Activated CD4-positive, alpha-beta T cell treated with anti-CD3 and anti-CD28 coated beads for 36 hours (primary cell): ENCODE results near the gene SCML2. TPM values are rescaled to one million over a fixed set of nuclear protein-coding genes. Genes with fewer than 3 reads are reported as not detected.

ENCODE experiments used
- ATAC-seq: fragments of 200-7000 bp; cut with Tn5 transposase; one replicate; pipeline ENCODE4 v1.10.0; 2021; ENCODE audit warnings: mild to moderate bottlenecking, moderate library complexity
- CTCF ChIA-PET: fragments of 350-600 bp; sonication (Branson Sonifier 250); formaldehyde crosslinking; loops from one replicate; lab custom pipeline; 2021; ENCODE audit warnings: antibody characterized with exemption; lab: Charles Lee
- POLR2A ChIA-PET: fragments of 350-600 bp; sonication (Branson Sonifier 250); formaldehyde crosslinking; loops from one replicate; lab custom pipeline; 2021; ENCODE audit warnings: antibody characterized with exemption, inconsistent platforms; lab: Charles Lee
- DNase-seq: peaks from one replicate; pipeline ENCODE4 v3.0.0-alpha.2; 2020
- H3K27ac Mint-ChIP-seq: one replicate; pipeline ENCODE4 v1.8.0; 2021; ENCODE audit warnings: mixed read lengths
- H3K27me3 Mint-ChIP-seq: one replicate; pipeline ENCODE4 v1.8.0; 2021; ENCODE audit warnings: mixed read lengths
- H3K36me3 Mint-ChIP-seq: one replicate; pipeline ENCODE4 v1.8.0; 2021; ENCODE audit warnings: low read depth, mixed read lengths
- H3K4me1 Mint-ChIP-seq: one replicate; pipeline ENCODE4 v1.8.0; 2021; ENCODE audit warnings: mixed read lengths
- H3K4me3 Mint-ChIP-seq: one replicate; pipeline ENCODE4 v1.8.0; 2021; ENCODE audit warnings: mild to moderate bottlenecking, moderate library complexity, mixed read lengths
- H3K9me3 Mint-ChIP-seq: one replicate; pipeline ENCODE4 v1.8.0; 2021; ENCODE audit warnings: low read depth, mixed read lengths
- intact Hi-C, 2 experiments: fragments of 100-400 bp; cut with DNase I in 1 of 2; cut with micrococcal nuclease in 1 of 2; formaldehyde crosslinking; loops; one replicate each; pipeline versions ENCODE4 v1.14.2 to v1.15.1; 2022 to 2024; cut with DNase I, micrococcal nuclease
- total RNA-seq, 2 experiments: library from RNA; stranded (reverse); gene quantifications; one replicate each; pipeline ENCODE4 v1.2.3, GENCODE V29; 2021

The SCML2 gene
- total RNA-seq, 2 experiments from 2014 or later: 2.9 to 3.1 TPM

DNA sequence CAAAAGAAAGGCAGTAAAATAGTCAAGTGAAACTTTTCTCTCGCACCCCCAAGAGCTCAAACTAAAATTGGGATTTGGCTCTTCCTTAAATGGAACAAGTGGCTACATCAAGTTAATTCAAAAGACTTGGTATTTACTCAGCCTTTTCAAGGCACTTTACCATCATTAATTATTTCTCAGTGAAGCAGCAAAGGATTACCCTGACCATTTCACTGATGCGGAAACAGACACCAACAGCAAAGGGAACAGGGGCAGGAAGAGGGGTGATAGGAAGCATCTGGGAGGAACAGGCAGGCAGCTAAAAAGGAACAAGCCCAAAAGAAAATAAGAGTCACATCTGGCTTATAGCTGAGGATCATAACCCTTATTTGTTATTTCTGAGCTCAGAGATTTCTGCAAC, 2.7 kb downstream of the SCML2 start:
- no peaks in the 10 kb centered on the region for H3K36me3 Mint-ChIP-seq
- ChIA-PET POLR2A (no interaction called here), CTCF (interaction anchor here (0.6 kb wide), 1 partner anchor 37 kb away, joined by 3 read pairs; no protein-coding TSS in a partner anchor)
- peaks cover 4% of the 10 kb centered on the region for H3K4me1 Mint-ChIP-seq
- peaks cover 2% of the 10 kb centered on the region for H3K27me3 Mint-ChIP-seq
- no peaks in the 10 kb centered on the region for H3K9me3 Mint-ChIP-seq
- H3K27ac Mint-ChIP-seq: no peak overlapping the region
- DNase-seq: no peak
- ATAC-seq: no peak
- intact Hi-C loops: loop anchor here in 1 of 2 experiments (5.0 kb wide), 1 partner anchor 614 kb away; the partner anchor contains the start of gene SCML1
- H3K4me3 Mint-ChIP-seq: no peak overlapping the region

DNA sequence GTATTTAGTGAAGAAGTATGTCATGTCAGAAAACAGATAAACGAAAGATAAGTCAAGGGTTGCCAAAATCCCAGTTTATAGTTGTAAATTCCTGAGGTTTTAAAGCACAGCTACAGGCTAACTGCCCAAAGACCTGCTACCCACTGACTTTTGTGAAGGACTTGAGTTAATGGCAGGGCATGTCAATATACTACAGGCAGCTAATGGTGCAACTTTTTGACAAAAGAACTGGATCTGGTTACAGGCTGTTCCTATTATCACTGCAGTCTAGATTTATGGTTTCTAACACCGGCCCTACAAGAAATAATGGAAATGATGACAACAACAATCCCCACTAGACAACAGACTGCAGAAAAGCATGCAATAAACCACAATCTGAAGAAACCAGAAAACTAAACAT, 6.4 kb downstream of the SCML2 start:
- POLR2A ChIA-PET: no interaction called here
- intact Hi-C loops: no loop called here
- Mint-ChIP-seq H3K4me1 (no peaks in the 10 kb centered on the region), H3K27me3 (peaks cover 2% of the 10 kb centered on the region), H3K4me3 (no peak overlapping the region), H3K9me3 (no peaks in the 10 kb centered on the region), H3K36me3 (no peaks in the 10 kb centered on the region), H3K27ac (no peak overlapping the region)
- DNase-seq (no peak), ATAC-seq (no peak)
- CTCF ChIA-PET: no interaction called here

DNA sequence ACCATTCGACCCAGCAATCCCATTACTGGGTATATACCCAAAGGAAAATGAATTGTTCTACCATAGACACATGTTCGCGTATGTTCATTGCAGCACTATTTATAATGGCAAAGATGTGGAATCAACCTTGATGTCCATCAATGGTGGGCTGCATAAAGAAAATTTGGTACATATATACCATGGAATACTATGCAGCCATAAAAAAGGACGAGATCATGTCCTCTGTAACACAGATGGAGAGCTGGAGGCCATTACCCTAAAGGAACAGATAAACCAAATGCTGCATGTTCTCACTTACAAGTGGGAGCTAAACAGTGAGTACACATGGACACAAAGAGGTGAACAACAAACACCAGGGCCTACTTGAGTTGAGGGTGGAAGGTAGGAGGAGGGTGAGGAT, 45.1 kb downstream of the SCML2 start:
- POLR2A ChIA-PET: no interaction called here
- CTCF ChIA-PET: interaction anchor here (0.7 kb wide), 1 partner anchor 35 kb away, joined by 3 read pairs; no protein-coding TSS in a partner anchor
- Mint-ChIP-seq H3K27ac (no peak overlapping the region), H3K9me3 (peaks cover 3% of the 10 kb centered on the region), H3K36me3 (peaks cover 10% of the 10 kb centered on the region), H3K27me3 (no peaks in the 10 kb centered on the region), H3K4me1 (no peaks in the 10 kb centered on the region), H3K4me3 (no peak overlapping the region)
- intact Hi-C loops: no loop called here
- ATAC-seq (no peak), DNase-seq (no peak)

DNA sequence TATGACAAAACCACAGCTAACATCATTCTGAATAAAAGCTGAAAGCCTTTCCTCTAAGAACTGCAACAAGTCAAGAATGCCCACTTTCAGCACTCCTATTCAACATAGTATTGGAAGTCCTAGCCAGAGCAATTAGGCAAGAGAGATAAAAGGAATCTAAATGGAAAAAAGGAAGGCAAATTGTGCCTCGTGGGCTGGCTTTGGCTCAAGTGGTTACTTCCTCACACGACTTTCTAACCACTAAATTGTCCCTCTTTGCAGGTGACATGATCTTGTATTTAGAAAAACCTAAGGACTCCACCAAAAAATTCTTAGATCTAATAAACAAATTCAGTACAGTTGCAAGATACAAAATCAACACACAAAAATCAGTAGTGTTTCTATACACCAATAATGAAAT, 57.2 kb downstream of the SCML2 start:
- Mint-ChIP-seq H3K36me3 (peaks cover 5% of the 10 kb centered on the region), H3K4me3 (no peak overlapping the region), H3K9me3 (peaks cover 7% of the 10 kb centered on the region), H3K4me1 (no peaks in the 10 kb centered on the region), H3K27me3 (no peaks in the 10 kb centered on the region), H3K27ac (no peak overlapping the region)
- DNase-seq (no peak), ATAC-seq (no peak)
- intact Hi-C loops: no loop called here
- ChIA-PET POLR2A (no interaction called here), CTCF (no interaction called here)

DNA sequence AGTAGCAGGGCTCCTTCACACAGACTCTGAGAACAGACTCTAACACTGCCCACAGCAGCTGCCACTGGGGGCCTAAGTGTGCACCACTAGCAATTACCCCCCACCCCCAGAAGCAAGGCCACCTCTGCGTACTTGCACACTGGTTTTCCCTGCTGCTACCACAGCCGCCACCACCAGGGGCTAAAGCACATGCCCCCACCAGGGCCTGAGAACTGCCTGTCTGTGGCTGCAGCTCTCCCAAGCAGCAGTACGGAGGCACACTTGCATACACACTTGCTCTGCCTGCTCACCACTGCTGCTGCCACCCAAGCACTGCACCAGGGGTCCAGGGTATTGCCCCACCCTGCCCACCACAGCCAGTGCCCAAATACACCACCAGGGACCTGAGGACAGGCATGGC, 59.6 kb downstream of the SCML2 start:
- no peak overlapping the region for H3K27ac Mint-ChIP-seq
- DNase-seq (no peak), ATAC-seq (no peak)
- no peak overlapping the region for H3K4me3 Mint-ChIP-seq
- no peaks in the 10 kb centered on the region for H3K27me3 Mint-ChIP-seq
- no peaks in the 10 kb centered on the region for H3K4me1 Mint-ChIP-seq
- peaks cover 5% of the 10 kb centered on the region for H3K36me3 Mint-ChIP-seq
- ChIA-PET CTCF (no interaction called here), POLR2A (no interaction called here)
- intact Hi-C loops: no loop called here
- H3K9me3 Mint-ChIP-seq: peaks cover 7% of the 10 kb centered on the region

DNA sequence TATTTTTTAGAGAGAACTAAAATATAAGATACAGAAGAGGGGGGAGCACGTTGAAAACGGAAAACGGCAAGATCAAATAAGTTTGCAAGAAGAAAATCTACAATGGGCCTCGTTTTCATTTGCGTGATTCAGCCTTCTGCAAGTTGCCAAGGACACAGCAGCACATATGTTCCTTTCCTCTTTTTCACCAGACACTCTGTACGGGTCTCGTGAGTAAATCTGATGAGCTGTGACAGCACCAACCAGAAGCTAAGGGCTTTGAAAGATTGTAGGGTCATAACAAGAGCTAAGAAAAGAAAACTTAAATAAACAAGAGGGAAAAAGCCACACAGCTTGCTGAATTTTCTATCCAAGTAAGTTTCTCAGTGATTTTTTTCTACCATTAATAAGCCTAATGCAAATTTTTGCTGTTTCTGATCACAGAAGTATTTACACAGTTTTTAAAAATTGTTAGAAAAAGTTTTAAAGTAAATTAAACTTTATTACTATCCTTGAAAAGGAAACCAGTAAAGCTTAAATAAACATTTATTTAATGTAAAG, 63.4 kb downstream of the SCML2 start:
- intact Hi-C loops: no loop called here
- peaks cover 2% of the 10 kb centered on the region for H3K27me3 Mint-ChIP-seq
- DNase-seq (no peak), ATAC-seq (no peak)
- no peak overlapping the region for H3K27ac Mint-ChIP-seq
- ChIA-PET POLR2A (no interaction called here), CTCF (no interaction called here)
- no peaks in the 10 kb centered on the region for H3K9me3 Mint-ChIP-seq
- H3K4me1 Mint-ChIP-seq: no peaks in the 10 kb centered on the region
- H3K4me3 Mint-ChIP-seq: no peak overlapping the region
- H3K36me3 Mint-ChIP-seq: no peaks in the 10 kb centered on the region

DNA sequence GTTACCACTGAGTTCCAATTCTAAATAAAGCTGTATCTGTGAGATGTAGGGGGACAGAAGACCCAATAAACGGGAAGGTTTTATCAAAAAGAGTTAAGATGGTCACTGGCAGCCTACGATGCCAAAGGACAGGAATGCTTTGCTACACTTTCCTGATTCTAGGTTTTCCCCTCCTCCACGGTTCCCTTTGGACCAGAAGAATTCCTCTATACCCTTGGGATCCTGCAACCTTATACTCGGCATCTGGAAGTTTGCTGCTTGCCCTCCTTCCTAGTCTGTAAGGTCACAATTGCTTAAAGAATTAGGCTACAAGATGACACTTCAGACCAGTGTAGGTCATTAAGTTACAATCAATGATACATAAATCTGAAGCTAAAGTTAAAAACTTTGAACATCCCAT, 64.3 kb downstream of the SCML2 start:
- intact Hi-C loops: no loop called here
- no peaks in the 10 kb centered on the region for H3K9me3 Mint-ChIP-seq
- CTCF ChIA-PET: no interaction called here
- no peaks in the 10 kb centered on the region for H3K36me3 Mint-ChIP-seq
- POLR2A ChIA-PET: no interaction called here
- no peak for DNase-seq
- no peak overlapping the region for H3K4me3 Mint-ChIP-seq
- H3K27me3 Mint-ChIP-seq: peaks cover 2% of the 10 kb centered on the region
- no peaks in the 10 kb centered on the region for H3K4me1 Mint-ChIP-seq
- ATAC-seq: no peak
- H3K27ac Mint-ChIP-seq: no peak overlapping the region

DNA sequence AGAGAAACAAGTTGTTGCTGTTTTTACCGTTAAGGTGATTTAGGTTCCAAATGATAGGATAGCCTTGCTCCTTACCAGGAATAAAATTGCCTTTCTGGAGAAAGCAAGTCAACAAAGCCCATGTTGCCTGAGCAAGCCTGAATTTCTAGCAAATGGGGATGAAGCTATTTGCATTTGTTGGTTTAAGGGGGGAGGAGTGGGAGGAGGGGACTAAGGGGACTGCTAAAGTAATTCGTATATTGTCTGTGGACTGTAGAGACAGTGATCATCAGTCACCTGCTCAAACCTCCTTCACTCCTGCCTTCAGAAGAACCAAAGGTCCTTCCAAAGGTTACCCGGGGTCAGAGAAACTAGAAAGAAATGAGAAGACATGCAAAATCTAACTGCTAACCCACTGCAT, 65.8 kb downstream of the SCML2 start:
- Mint-ChIP-seq H3K27ac (no peak overlapping the region), H3K36me3 (no peaks in the 10 kb centered on the region), H3K4me1 (no peaks in the 10 kb centered on the region), H3K27me3 (peaks cover 2% of the 10 kb centered on the region), H3K9me3 (no peaks in the 10 kb centered on the region), H3K4me3 (no peak overlapping the region)
- ChIA-PET POLR2A (no interaction called here), CTCF (no interaction called here)
- intact Hi-C loops: no loop called here
- ATAC-seq (no peak), DNase-seq (no peak)

DNA sequence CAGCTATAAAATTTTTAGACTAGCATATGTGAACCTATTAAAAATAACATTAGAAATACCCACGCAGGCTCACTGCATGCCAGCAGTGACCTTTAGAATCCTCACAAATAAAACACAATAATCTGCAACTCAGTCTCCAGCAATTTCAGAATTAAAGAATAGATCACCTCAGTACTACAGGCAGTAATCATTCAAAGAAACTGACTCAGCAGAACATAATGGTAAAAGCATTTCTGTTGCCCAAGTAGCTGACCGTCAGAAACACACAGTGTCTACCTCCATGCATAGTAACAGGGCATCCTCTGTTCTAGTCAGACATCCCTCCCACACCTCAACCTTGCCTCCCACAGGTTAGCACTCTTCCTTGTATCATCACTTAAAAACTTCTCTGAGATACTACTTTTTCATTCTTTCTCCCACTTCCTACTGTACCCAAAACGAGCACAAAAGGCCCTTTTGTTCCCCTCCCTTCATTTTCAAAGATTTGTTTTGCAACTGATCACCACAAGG, 68.1 kb downstream of the SCML2 start:
- intact Hi-C loops: no loop called here
- no peak for ATAC-seq
- POLR2A ChIA-PET: no interaction called here
- H3K36me3 Mint-ChIP-seq: no peaks in the 10 kb centered on the region
- H3K4me1 Mint-ChIP-seq: no peaks in the 10 kb centered on the region
- H3K27me3 Mint-ChIP-seq: peaks cover 2% of the 10 kb centered on the region
- DNase-seq: no peak
- CTCF ChIA-PET: no interaction called here
- H3K27ac Mint-ChIP-seq: no peak overlapping the region
- no peak overlapping the region for H3K4me3 Mint-ChIP-seq
- H3K9me3 Mint-ChIP-seq: no peaks in the 10 kb centered on the region

DNA sequence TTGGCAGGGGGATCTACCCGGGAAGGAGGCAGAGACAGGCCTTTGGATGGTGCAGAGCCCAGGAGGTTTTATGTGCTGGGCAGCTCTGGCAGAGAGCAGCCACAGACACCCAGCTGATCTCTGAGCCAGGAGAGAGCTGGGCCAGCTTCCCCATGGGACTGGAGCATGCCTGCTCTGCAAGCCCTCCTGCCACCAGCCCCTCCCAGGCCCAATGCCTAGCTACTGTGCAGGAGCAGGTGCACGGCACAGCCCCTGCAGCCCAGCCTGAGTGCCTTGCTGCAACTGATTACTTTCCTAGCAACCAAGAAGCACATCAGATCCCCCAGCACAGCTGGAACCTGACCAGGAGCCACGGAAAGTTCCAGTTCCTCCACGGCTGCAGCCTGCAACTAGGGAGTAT, 76.0 kb downstream of the SCML2 start:
- CTCF ChIA-PET: no interaction called here
- ATAC-seq (no peak), DNase-seq (no peak)
- Mint-ChIP-seq H3K27ac (no peak overlapping the region), H3K4me3 (no peak overlapping the region), H3K36me3 (peaks cover 2% of the 10 kb centered on the region), H3K9me3 (peaks cover 12% of the 10 kb centered on the region), H3K27me3 (no peaks in the 10 kb centered on the region), H3K4me1 (no peaks in the 10 kb centered on the region)
- POLR2A ChIA-PET: no interaction called here
- intact Hi-C loops: no loop called here

DNA sequence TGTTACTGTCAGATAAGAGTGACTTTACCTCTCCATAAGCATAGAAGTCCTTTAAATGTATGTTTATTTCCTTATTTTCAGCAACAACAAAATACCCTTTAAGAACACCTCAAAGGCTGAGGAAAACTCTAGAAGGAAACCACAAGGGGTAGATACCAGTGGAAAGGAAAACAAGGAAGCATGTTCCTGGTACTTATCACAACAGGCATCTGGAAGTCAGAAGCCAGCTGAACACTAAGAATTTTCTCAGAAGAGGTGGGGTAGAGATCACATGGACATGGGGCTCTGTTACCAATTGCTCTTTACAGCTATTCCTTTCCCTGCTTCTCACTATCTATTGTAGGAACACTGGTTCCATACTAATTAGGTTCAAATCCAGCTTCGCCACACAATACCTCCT, 82.3 kb downstream of the SCML2 start:
- Mint-ChIP-seq H3K9me3 (no peaks in the 10 kb centered on the region), H3K4me3 (no peak overlapping the region), H3K4me1 (no peaks in the 10 kb centered on the region), H3K27me3 (no peaks in the 10 kb centered on the region), H3K36me3 (no peaks in the 10 kb centered on the region), H3K27ac (no peak overlapping the region)
- intact Hi-C loops: no loop called here
- ChIA-PET POLR2A (no interaction called here), CTCF (interaction anchor here (0.7 kb wide), 1 partner anchor 101 kb away, joined by 3 read pairs; no protein-coding TSS in a partner anchor)
- ATAC-seq (no peak), DNase-seq (no peak)

DNA sequence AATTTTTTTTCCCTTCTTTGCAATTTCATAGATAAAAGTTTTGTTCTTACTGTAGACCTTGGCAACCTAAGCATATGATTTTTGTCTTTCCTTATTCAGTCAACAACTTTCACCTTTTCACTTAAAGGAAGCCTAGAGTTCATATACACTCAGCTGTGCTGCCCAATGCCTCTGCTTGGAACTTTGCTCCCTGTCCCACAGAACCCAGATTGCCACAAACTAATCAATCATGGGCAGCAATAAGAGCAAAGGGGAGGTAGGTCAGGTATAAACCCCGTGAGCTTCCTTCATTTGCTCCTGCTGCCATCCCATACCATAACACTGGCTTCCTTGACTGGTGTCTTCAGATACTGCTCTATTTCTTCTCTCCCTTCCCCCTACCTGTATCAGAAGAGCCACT, 82.8 kb downstream of the SCML2 start:
- H3K4me3 Mint-ChIP-seq: no peak overlapping the region
- CTCF ChIA-PET: no interaction called here
- POLR2A ChIA-PET: no interaction called here

More for the DNA sequence above, 82.8 kb downstream of the SCML2 start:
- H3K36me3 Mint-ChIP-seq: peaks cover 2% of the 10 kb centered on the region
- no peaks in the 10 kb centered on the region for H3K9me3 Mint-ChIP-seq
- H3K27me3 Mint-ChIP-seq: no peaks in the 10 kb centered on the region
- ATAC-seq (no peak), DNase-seq (no peak)
- H3K27ac Mint-ChIP-seq: no peak overlapping the region
- intact Hi-C loops: no loop called here
- no peaks in the 10 kb centered on the region for H3K4me1 Mint-ChIP-seq
